GM12875 (cell line): ENCODE results near the gene COG1.

ENCODE experiments used
- H3K4me3 ChIP-seq: one replicate; pipeline ENCODE4 v1.5.1; 2011; ENCODE audit warnings: low read depth, low read length, control low read depth
- CTCF ChIP-seq: IDR thresholded peaks from 2 replicates; pipeline ENCODE4 v1.5.1; 2011; ENCODE audit warnings: low read depth, mild to moderate bottlenecking, control low read depth, inconsistent platforms, low read length, moderate library complexity, borderline replicate concordance; ENCODE audit not compliant: insufficient read depth

The COG1 gene

GRCh38 chr17:73165616-73166404 lies 27.0 kb upstream of the COG1 start:
- no peak for TF ChIP-seq CTCF
- H3K4me3 ChIP-seq, result peak overlapping the region; percentile 57

GRCh38 chr17:73166731-73167581 lies 25.9 kb upstream of the COG1 start:
- H3K4me3 ChIP-seq, result peak overlapping the region; percentile 57

GRCh38 chr17:73168667-73169066 lies 24.2 kb upstream of the COG1 start:
- no peak overlapping the region for H3K4me3 ChIP-seq
- TF ChIP-seq CTCF, result no peak

More at GRCh38 chr17:73166731-73167581, 25.9 kb upstream of the COG1 start:
- no peak for TF ChIP-seq CTCF

- TF ChIP-seq CTCF, result no peak
- no peak overlapping the region for H3K4me3 ChIP-seq
Measured at GRCh38 chr17:73170324-73170723, 22.5 kb upstream of the COG1 start.

GRCh38 chr17:73172252-73172651 lies 20.6 kb upstream of the COG1 start:
- TF ChIP-seq CTCF, result no peak
- H3K4me3 ChIP-seq, result no peak overlapping the region

- no peak for TF ChIP-seq CTCF
- no peak overlapping the region for H3K4me3 ChIP-seq
Measured at GRCh38 chr17:73174126-73174525, 18.7 kb upstream of the COG1 start.
